Measurements from ENCODE around the gene LTBP2. TPM values are rescaled to one million over a fixed set of nuclear protein-coding genes. Genes with fewer than 3 reads are reported as not detected.

Gene LTBP2
- total RNA-seq, 1 donor from 2014 or later, result 2.9 TPM

GRCh38 chr14:74620923-74621322, 8.9 kb upstream of the LTBP2 start:
- Mint-ChIP-seq H3K9me3 (no peaks in the 10 kb centered on the region), H3K36me3 (no peaks in the 10 kb centered on the region), H3K4me3 (no peak overlapping the region), H3K4me1 (peaks cover 11% of the 10 kb centered on the region), H3K27ac (no peak overlapping the region), H3K27me3 (ENCODE audit: low read depth) (peaks cover 7% of the 10 kb centered on the region)
- DNase-seq (ENCODE audit: low spot score in 2 of 2, unreplicated experiment in 2 of 2), result no peak
- TF ChIP-seq, protein P1, sequence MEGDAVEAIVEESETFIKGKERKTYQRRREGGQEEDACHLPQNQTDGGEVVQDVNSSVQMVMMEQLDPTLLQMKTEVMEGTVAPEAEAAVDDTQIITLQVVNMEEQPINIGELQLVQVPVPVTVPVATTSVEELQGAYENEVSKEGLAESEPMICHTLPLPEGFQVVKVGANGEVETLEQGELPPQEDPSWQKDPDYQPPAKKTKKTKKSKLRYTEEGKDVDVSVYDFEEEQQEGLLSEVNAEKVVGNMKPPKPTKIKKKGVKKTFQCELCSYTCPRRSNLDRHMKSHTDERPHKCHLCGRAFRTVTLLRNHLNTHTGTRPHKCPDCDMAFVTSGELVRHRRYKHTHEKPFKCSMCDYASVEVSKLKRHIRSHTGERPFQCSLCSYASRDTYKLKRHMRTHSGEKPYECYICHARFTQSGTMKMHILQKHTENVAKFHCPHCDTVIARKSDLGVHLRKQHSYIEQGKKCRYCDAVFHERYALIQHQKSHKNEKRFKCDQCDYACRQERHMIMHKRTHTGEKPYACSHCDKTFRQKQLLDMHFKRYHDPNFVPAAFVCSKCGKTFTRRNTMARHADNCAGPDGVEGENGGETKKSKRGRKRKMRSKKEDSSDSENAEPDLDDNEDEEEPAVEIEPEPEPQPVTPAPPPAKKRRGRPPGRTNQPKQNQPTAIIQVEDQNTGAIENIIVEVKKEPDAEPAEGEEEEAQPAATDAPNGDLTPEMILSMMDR (IDR thresholded peaks at IDR 0.05; ENCODE audit: unreplicated experiment), result no peak

GRCh38 chr14:74620497-74620921, 8.5 kb upstream of the LTBP2 start:
- no peaks in the 10 kb centered on the region for H3K36me3 Mint-ChIP-seq
- H3K27me3 Mint-ChIP-seq (ENCODE audit: low read depth), result peaks cover 11% of the 10 kb centered on the region
- DNase-seq (ENCODE audit: low spot score in 2 of 2, unreplicated experiment in 2 of 2), result no peak
- H3K4me1 Mint-ChIP-seq, result peaks cover 11% of the 10 kb centered on the region
- H3K27ac Mint-ChIP-seq, result no peak overlapping the region
- no peak overlapping the region for H3K4me3 Mint-ChIP-seq
- TF ChIP-seq, protein P1 (IDR thresholded peaks at IDR 0.05; ENCODE audit: unreplicated experiment), result no peak
- no peaks in the 10 kb centered on the region for H3K9me3 Mint-ChIP-seq

DNA sequence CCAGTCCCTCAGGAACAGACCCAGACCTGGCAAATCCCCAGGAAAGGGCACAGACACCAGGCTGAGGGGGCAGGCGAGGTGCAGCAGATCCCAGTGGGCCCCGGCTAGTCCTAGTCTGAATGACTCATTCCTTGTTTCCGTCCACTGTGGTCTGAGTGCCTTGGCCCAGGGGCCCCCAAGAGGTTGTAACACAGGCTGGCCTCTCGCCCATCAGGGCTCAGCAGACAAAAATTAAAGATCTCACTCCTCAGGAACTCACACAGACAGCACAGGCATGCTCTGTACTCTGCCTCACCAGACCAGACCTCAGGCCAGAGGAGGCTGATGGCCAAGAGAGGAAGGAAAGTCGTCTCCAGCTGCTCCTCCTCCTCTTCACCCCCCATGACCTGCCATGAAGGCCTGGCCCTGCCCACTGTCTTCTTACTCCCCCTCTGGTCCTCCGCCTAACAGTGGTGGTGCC, 7.7 kb upstream of the LTBP2 start:
- TF ChIP-seq, protein P1 (IDR thresholded peaks at IDR 0.05; ENCODE audit: unreplicated experiment), result no peak
- Mint-ChIP-seq H3K36me3 (no peaks in the 10 kb centered on the region), H3K4me1 (peaks cover 11% of the 10 kb centered on the region), H3K4me3 (no peak overlapping the region), H3K9me3 (no peaks in the 10 kb centered on the region), H3K27ac (peak overlapping the region; percentile 2), H3K27me3 (ENCODE audit: low read depth) (peaks cover 18% of the 10 kb centered on the region)
- DNase-seq (ENCODE audit: low spot score in 2 of 2, unreplicated experiment in 2 of 2), result no peak

- H3K4me3 Mint-ChIP-seq, result no peak overlapping the region
- peaks cover 11% of the 10 kb centered on the region for H3K4me1 Mint-ChIP-seq
- TF ChIP-seq, protein P1 (IDR thresholded peaks at IDR 0.05; ENCODE audit: unreplicated experiment), result no peak
- H3K27me3 Mint-ChIP-seq (ENCODE audit: low read depth), result peaks cover 29% of the 10 kb centered on the region
- H3K27ac Mint-ChIP-seq, result no peak overlapping the region
- no peaks in the 10 kb centered on the region for H3K9me3 Mint-ChIP-seq
- DNase-seq (ENCODE audit: low spot score in 2 of 2, unreplicated experiment in 2 of 2), result no peak
- no peaks in the 10 kb centered on the region for H3K36me3 Mint-ChIP-seq
Observed at GRCh38 chr14:74618078-74618952, 6.3 kb upstream of the LTBP2 start.

DNA sequence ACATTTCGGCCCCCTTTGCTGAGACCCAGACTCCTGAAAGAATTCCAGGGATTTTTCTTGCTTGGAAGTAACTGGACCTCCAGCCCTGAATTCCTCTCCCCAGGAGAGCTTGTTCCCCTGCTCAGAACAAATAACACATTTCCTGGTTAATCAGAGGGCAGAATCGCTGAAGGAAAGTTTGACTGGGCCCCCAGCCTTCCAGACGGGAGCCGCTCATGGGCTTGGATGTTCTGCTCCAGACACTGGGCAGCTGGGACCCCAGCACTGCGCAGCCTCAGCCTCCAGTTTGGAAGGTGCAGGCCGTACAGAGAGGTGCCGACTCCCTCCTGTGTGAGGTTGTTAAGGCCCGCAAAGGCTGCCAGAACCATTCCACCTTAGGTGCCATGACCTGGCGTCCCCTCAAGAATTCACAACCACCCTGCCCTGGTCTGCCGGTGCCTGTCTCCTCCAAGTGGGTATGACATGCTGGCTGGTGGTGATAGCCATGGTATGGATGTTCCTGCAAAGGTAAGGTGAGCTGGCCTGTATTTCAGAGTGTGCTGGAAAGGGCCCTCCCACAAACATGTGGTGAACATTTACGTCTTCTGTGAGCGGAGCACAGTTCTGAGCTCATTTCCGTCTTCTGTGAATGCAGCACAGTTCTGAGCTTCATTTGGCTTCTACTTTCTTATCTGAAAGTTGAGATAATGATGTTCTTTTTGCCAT, 5.1 kb upstream of the LTBP2 start:
- Mint-ChIP-seq H3K36me3 (no peaks in the 10 kb centered on the region), H3K4me1 (peaks cover 11% of the 10 kb centered on the region), H3K27ac (no peak overlapping the region), H3K27me3 (ENCODE audit: low read depth) (peaks cover 32% of the 10 kb centered on the region), H3K9me3 (no peaks in the 10 kb centered on the region), H3K4me3 (no peak overlapping the region)
- TF ChIP-seq, protein P1 (IDR thresholded peaks at IDR 0.05; ENCODE audit: unreplicated experiment), result no peak
- no peak for DNase-seq (ENCODE audit: low spot score in 2 of 2, unreplicated experiment in 2 of 2)

All from mesothelial cell of epicardium (in vitro differentiated cells).